Astrocyte of the spinal cord (primary cell): ENCODE data around the gene MMAA.

ENCODE experiments used
- DNase-seq: peaks from one replicate; pipeline ENCODE4 v3.0.0; 2011; ENCODE audit warnings: low read depth, low spot score
- H3K4me3 ChIP-seq: 2 replicates; pipeline ENCODE4 v1.5.1; 2011; ENCODE audit warnings: low read depth, mild to moderate bottlenecking, low read length, moderate library complexity
- CTCF ChIP-seq: IDR thresholded peaks from 2 replicates; pipeline ENCODE4 v1.5.1; 2012; ENCODE audit warnings: low read depth, mild to moderate bottlenecking, low read length, inconsistent platforms
- in situ Hi-C: cut with HindIII; loops from 2 replicates; pipeline ENCODE4 v1.10.0; 2017; ENCODE audit warnings: low sequenced_read_pairs

MMAA gene

DNA sequence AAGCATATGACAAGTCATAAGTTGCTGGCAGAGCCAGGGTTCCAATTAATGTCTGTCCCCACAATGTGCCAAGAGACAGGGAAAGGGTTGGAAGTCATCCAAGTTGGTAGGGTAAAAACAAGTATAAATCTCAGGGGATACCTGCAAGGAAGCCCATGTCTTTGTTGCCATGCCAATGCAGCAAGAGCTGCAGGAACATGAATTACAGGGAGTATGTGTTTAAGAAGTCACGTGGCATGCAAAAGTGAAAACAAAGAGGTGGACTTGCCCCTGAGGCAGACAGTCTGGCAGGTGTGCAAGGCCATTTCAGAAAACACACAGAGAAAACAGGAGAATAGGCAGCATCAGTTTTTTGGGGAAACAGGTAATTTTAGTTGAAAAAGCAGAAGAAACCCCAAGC lies 90.2 kb downstream of the MMAA start:
- in situ Hi-C loops = no loop called here
- no peak for TF ChIP-seq CTCF
- H3K4me3 ChIP-seq = no peak overlapping the region
- no peak for DNase-seq
